ENCODE results near the gene YPEL2.

DNA sequence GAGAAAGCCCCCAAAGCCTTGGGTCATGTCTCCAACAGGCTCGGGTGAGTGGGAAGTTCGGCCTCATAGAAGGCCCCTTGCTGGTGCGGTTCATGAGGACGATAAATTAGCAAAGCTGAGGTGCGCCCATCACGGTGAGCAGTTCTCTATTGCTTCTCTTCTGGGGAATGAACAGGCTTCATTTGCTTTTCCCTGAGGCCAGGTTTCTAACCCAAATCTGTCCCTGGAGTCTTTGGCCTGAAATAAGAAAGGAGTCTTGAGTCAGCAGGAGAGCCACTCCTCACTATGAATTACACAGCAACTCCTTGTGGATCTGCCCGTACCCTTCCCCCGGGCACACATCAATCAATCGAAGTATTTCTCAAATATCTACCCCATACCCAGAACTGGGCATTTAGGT, 94.6 kb downstream of the YPEL2 start:
- TF ChIP-seq, protein P1, sequence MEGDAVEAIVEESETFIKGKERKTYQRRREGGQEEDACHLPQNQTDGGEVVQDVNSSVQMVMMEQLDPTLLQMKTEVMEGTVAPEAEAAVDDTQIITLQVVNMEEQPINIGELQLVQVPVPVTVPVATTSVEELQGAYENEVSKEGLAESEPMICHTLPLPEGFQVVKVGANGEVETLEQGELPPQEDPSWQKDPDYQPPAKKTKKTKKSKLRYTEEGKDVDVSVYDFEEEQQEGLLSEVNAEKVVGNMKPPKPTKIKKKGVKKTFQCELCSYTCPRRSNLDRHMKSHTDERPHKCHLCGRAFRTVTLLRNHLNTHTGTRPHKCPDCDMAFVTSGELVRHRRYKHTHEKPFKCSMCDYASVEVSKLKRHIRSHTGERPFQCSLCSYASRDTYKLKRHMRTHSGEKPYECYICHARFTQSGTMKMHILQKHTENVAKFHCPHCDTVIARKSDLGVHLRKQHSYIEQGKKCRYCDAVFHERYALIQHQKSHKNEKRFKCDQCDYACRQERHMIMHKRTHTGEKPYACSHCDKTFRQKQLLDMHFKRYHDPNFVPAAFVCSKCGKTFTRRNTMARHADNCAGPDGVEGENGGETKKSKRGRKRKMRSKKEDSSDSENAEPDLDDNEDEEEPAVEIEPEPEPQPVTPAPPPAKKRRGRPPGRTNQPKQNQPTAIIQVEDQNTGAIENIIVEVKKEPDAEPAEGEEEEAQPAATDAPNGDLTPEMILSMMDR (conservative IDR thresholded peaks at IDR 0.05; ENCODE audit: low read length): no peak
- TF ChIP-seq EZH2phosphoT487 (IDR thresholded peaks at IDR 0.05; ENCODE audit: borderline replicate concordance): no peak
